B cell (primary cell): ENCODE results near the gene AFF3. TPM values are rescaled to one million over a fixed set of nuclear protein-coding genes. Genes with fewer than 3 reads are reported as not detected.

ENCODE experiments used
- ATAC-seq: fragments of 200-7000 bp; cut with Tn5 transposase; one replicate; pipeline ENCODE4 v1.10.0; 2021; ENCODE audit warnings: low read depth, mild to moderate bottlenecking, moderate number of reproducible peaks, moderate library complexity
- CTCF ChIA-PET: fragments of 350-600 bp; sonication (Branson Sonifier 250); formaldehyde crosslinking; loops from one replicate; lab custom pipeline; 2021; ENCODE audit warnings: antibody characterized with exemption, inconsistent platforms; lab: Charles Lee
- POLR2A ChIA-PET: fragments of 350-600 bp; sonication (Branson Sonifier 250); formaldehyde crosslinking; loops from one replicate; lab custom pipeline; 2021; ENCODE audit warnings: antibody characterized with exemption; lab: Charles Lee
- DNase-seq: peaks from one replicate; pipeline ENCODE4 v3.0.0; 2013
- H2AFZ ChIP-seq: 2 replicates; pipeline ENCODE4 v1.6.1; 2012; ENCODE audit warnings: mild to moderate bottlenecking, low read depth, low read length; ENCODE audit not compliant: insufficient read depth, poor library complexity, severe bottlenecking
- H3K27ac ChIP-seq, 2 donors: 1 replicate in 1 of 2; 2 replicates in 1 of 2; pipeline ENCODE4 v1.5.1; 2012 to 2013; ENCODE audit warnings: low read length in 2 of 2, mild to moderate bottlenecking in 2 of 2, moderate library complexity in 1 of 2
- H3K27me3 ChIP-seq, 4 experiments: fragments of 200-600 bp in 1 of 4; sonication (generic) in 1 of 4; replicated peaks in 1 of 4; 1 replicate in 2 of 4; 2 replicates in 2 of 4; pipeline versions ENCODE4 v1.6.1 to v1.7.0; 2013 to 2016; ENCODE audit warnings: low read length in 3 of 4, mild to moderate bottlenecking in 2 of 4, mixed read lengths in 1 of 4, moderate library complexity in 1 of 4; ENCODE audit not compliant: insufficient read depth in 4 of 4, control insufficient read depth in 3 of 4; ENCODE audit errors: control extremely low read depth in 1 of 4
- H3K36me3 ChIP-seq, 2 experiments: replicated peaks in 1 of 2; 1 replicate in 1 of 2; 2 replicates in 1 of 2; pipeline versions ENCODE4 v1.6.1 to v1.7.1; 2013; ENCODE audit warnings: low read length in 1 of 2; ENCODE audit not compliant: insufficient read depth in 2 of 2, control insufficient read depth in 1 of 2; ENCODE audit errors: control extremely low read depth in 1 of 2, extremely low read depth in 1 of 2
- H3K4me1 ChIP-seq, 2 donors: fragments of 200-600 bp in 1 of 2; sonication (generic) in 1 of 2; 1 replicate in 1 of 2; 2 replicates in 1 of 2; pipeline versions ENCODE4 v1.5.1 to v1.6.1; 2013 to 2017; ENCODE audit warnings: low read length in 2 of 2; ENCODE audit not compliant: control insufficient read depth in 2 of 2, insufficient read depth in 2 of 2
- H3K4me2 ChIP-seq: replicated peaks from 2 replicates; pipeline ENCODE3; 2012; ENCODE audit warnings: mild to moderate bottlenecking, low read depth, low read length; ENCODE audit not compliant: poor library complexity, severe bottlenecking
- H3K4me3 ChIP-seq, 5 experiments: fragments of 200-600 bp in 1 of 5; sonication (generic) in 1 of 5; 1 replicate in 3 of 5; 2 replicates in 2 of 5; pipeline versions ENCODE4 v1.5.1 to v1.7.0; 2011 to 2016; ENCODE audit warnings: low read length in 4 of 5, mild to moderate bottlenecking in 4 of 5, low read depth in 2 of 5, control low read depth in 1 of 5, moderate library complexity in 1 of 5; ENCODE audit not compliant: insufficient read depth in 1 of 5; ENCODE audit errors: control extremely low read depth in 1 of 5, extremely low read depth in 1 of 5
- H3K79me2 ChIP-seq: fragments of 200-600 bp; sonication (generic); one replicate; pipeline ENCODE4 v1.6.0; 2016; ENCODE audit warnings: low read length; ENCODE audit not compliant: control insufficient read depth, insufficient read depth
- H3K9ac ChIP-seq: fragments of 200-600 bp; sonication (generic); 2 replicates; pipeline ENCODE4 v1.6.1; 2017; ENCODE audit warnings: mild to moderate bottlenecking, low read length, moderate library complexity
- H3K9me3 ChIP-seq, 3 donors: one replicate each; pipeline versions ENCODE4 v1.6.1 to v1.7.1; 2013; ENCODE audit warnings: low read length in 2 of 3; ENCODE audit not compliant: control insufficient read depth in 2 of 3, insufficient read depth in 1 of 3; ENCODE audit errors: control extremely low read depth in 1 of 3
- H4K20me1 ChIP-seq: 2 replicates; pipeline ENCODE4 v1.6.0; 2012; ENCODE audit warnings: mild to moderate bottlenecking, low read length; ENCODE audit not compliant: insufficient read depth, control insufficient read depth, poor library complexity, severe bottlenecking
- H3K27ac Mint-ChIP-seq: one replicate; pipeline ENCODE4 v1.8.0; 2021; ENCODE audit warnings: mixed read lengths
- H3K27me3 Mint-ChIP-seq: one replicate; pipeline ENCODE4 v1.8.0; 2021; ENCODE audit warnings: mixed read lengths
- H3K4me1 Mint-ChIP-seq: one replicate; pipeline ENCODE4 v1.8.0; 2021; ENCODE audit warnings: mixed read lengths
- H3K4me3 Mint-ChIP-seq: one replicate; pipeline ENCODE4 v1.8.0; 2021; ENCODE audit warnings: mixed read lengths
- H3K9me3 Mint-ChIP-seq: one replicate; pipeline ENCODE4 v1.8.0; 2022; ENCODE audit warnings: mixed read lengths; ENCODE audit not compliant: insufficient read depth
- EZH2 ChIP-seq: IDR thresholded peaks from 2 replicates; pipeline ENCODE4 v1.6.1; 2012; ENCODE audit warnings: borderline replicate concordance, low read depth, mild to moderate bottlenecking, moderate library complexity, low read length; ENCODE audit not compliant: insufficient read depth, poor library complexity, severe bottlenecking
- WGBS: methylation state at CpG from one replicate; pipeline ENCODE4 v1.1.5; 2013; ENCODE audit warnings: missing lambda C conversion rate; ENCODE audit not compliant: insufficient coverage; 5-methylcytosine and 5-hydroxymethylcytosine counted together
- intact Hi-C: fragments of 100-400 bp; cut with micrococcal nuclease; formaldehyde crosslinking; loops from one replicate; pipeline ENCODE4 v1.10.0; 2022
- polyA plus RNA-seq: library from polyadenylated mRNA; depleted of rRNA; stranded (reverse); fragments of >200 nt; gene quantifications from 2 replicates; pipeline ENCODE4 v1.2.3, GENCODE V29; 2012
- total RNA-seq, 2 donors: library from RNA; stranded (reverse); fragments of 120-200 nt in 1 of 2; gene quantifications; 1 replicate in 1 of 2; 2 replicates in 1 of 2; pipeline versions ENCODE4 v1.2.3 to v1.2.4, GENCODE V29; 2013 to 2022
- TF ChIP-seq, protein P1 (sequence below): fragments of 200-600 bp; IDR thresholded peaks from one replicate; pipeline ENCODE4 v1.8.0; 2022; ENCODE audit warnings: antibody characterized with exemption, mild to moderate bottlenecking

The AFF3 gene
- total and polyA plus RNA-seq, 2 donors (not counting 1 experiment from before 2014, with no cell fraction given), result 117 to 830 TPM

DNA sequence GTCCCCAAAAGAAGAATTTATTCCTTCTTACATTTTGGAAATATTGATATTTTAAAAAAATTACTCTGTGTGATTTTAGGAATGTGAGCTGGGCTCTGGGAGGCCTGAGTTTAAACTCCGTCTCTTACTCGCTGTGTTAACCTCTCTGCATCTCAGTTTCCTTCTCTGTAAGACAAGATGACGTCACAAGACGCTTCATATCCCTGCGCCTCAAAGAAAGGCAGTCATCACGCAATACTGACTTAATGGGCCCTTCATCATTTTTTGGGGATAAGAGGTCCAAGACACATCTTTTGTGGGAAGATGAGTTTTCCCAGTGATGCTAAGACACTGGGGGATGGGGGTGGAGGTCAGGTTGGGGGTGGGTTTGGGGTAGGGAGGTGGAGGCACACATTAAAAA is 320.4 kb downstream of the AFF3 start:
- H3K4me1 ChIP-seq, result peaks cover 4 to 7% of the 10 kb centered on the region in 2 donors
- no peaks in the 10 kb centered on the region for H3K9me3 ChIP-seq
- H3K4me2 ChIP-seq, result no peak overlapping the region
- ATAC-seq, result no peak
- ChIA-PET CTCF (no interaction called here), POLR2A (no interaction called here)
- TF ChIP-seq, protein P1, sequence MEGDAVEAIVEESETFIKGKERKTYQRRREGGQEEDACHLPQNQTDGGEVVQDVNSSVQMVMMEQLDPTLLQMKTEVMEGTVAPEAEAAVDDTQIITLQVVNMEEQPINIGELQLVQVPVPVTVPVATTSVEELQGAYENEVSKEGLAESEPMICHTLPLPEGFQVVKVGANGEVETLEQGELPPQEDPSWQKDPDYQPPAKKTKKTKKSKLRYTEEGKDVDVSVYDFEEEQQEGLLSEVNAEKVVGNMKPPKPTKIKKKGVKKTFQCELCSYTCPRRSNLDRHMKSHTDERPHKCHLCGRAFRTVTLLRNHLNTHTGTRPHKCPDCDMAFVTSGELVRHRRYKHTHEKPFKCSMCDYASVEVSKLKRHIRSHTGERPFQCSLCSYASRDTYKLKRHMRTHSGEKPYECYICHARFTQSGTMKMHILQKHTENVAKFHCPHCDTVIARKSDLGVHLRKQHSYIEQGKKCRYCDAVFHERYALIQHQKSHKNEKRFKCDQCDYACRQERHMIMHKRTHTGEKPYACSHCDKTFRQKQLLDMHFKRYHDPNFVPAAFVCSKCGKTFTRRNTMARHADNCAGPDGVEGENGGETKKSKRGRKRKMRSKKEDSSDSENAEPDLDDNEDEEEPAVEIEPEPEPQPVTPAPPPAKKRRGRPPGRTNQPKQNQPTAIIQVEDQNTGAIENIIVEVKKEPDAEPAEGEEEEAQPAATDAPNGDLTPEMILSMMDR, result no peak
- TF ChIP-seq EZH2, result no peak
- no peak overlapping the region for H3K4me3 ChIP-seq
- peaks cover 74% of the 10 kb centered on the region for H3K79me2 ChIP-seq
- no peak overlapping the region for H3K9ac ChIP-seq
- no peaks in the 10 kb centered on the region for H3K27me3 ChIP-seq
- H3K27ac ChIP-seq, result no peak overlapping the region
- Mint-ChIP-seq H3K27ac (no peak overlapping the region), H3K27me3 (no peaks in the 10 kb centered on the region), H3K4me3 (no peak overlapping the region), H3K9me3 (no peaks in the 10 kb centered on the region), H3K4me1 (peaks cover 8% of the 10 kb centered on the region)
- H3K36me3 ChIP-seq, result peaks cover 16 to 36% of the 10 kb centered on the region in 2 experiments
- no peak overlapping the region for H2AFZ ChIP-seq
- no peak for DNase-seq
- no CpG with 5 or more reads among the region's 6 CpGs for WGBS
- intact Hi-C loops, result no loop called here
- H4K20me1 ChIP-seq, result peaks cover 40% of the 10 kb centered on the region

DNA sequence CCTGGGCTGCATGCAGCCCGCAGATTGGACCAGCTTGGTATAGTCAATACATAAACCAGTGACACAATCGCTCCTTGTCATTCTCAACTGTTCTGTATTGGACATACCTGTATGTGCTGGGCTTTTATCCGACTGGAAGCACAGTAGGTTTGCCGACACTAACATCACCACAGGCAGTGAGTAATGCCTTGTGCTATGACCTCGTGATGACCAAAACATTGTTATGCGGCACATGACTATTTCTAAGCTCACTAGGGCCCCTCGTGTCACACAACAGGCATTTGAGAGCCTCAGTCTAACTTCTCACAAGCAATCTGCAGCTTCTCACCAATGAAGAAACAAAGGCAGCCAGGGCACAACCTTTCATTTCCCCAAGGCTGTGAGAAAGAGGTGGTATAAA is 320.8 kb downstream of the AFF3 start:
- Histone ChIP-seq H3K4me2 (no peak overlapping the region), H3K27me3 (no peaks in the 10 kb centered on the region), H4K20me1 (peaks cover 40% of the 10 kb centered on the region), H3K4me3 (no peak overlapping the region), H3K27ac (no peak overlapping the region), H3K4me1 (peaks cover 0 to 3% of the 10 kb centered on the region in 2 donors), H2AFZ (no peak overlapping the region), H3K9ac (no peak overlapping the region), H3K79me2 (peaks cover 74% of the 10 kb centered on the region), H3K9me3 (no peaks in the 10 kb centered on the region), H3K36me3 (peaks cover 14 to 36% of the 10 kb centered on the region in 2 experiments)
- ChIA-PET POLR2A (no interaction called here), CTCF (no interaction called here)
- H3K27ac Mint-ChIP-seq, result peak overlapping the region; percentile 32
- intact Hi-C loops, result no loop called here
- peaks cover 3% of the 10 kb centered on the region for H3K4me1 Mint-ChIP-seq
- ATAC-seq, result no peak
- H3K4me3 Mint-ChIP-seq, result no peak overlapping the region
- no peak for DNase-seq
- TF ChIP-seq, protein P1, result no peak
- no peak for TF ChIP-seq EZH2
- H3K27me3 Mint-ChIP-seq, result no peaks in the 10 kb centered on the region
- 98% methylated on average over 5 of the region's 7 CpGs for WGBS
- H3K9me3 Mint-ChIP-seq, result no peaks in the 10 kb centered on the region
